Measurements from ENCODE around the gene FXYD2. TPM values are rescaled to one million over a fixed set of nuclear protein-coding genes. Genes with fewer than 3 reads are reported as not detected.

Gene FXYD2
- total and polyA plus RNA-seq, 2 donors from 2014 or later: 2,527 to 9,664 TPM

- H3K27me3 ChIP-seq (ENCODE audit: control insufficient read depth, insufficient read depth, low read length): no peaks in the 10 kb centered on the region
- no peak for TF ChIP-seq CTCF (IDR thresholded peaks at IDR 0.05; ENCODE audit: borderline replicate concordance, extremely low read depth, insufficient read depth)
- H3K9ac ChIP-seq (ENCODE audit: low read length in 3 of 3): peak overlapping the region in 2 of 3 donors; percentile 49 to 95
- peaks cover 0 to 2% (median 0%) of the 10 kb centered on the region in 3 donors for H3K36me3 ChIP-seq (ENCODE audit: control insufficient read depth in 2 of 3, insufficient read depth in 3 of 3, low read length in 3 of 3)
- H3K9me3 ChIP-seq (ENCODE audit: control insufficient read depth in 2 of 3, insufficient read depth in 1 of 3, low read length in 3 of 3): no peaks in the 10 kb centered on the region
- FAIRE-seq (no peak), DNase-seq (peak in 2 of 5 donors; percentile 18 to 64)
- H3K4me3 ChIP-seq (ENCODE audit: low read length in 3 of 3): peak overlapping the region in 1 of 3 donors; percentile 60
- intact Hi-C loops (cut with DNase I): no loop called here
- peaks cover 5 to 19% (median 17%) of the 10 kb centered on the region in 3 donors for H3K4me1 ChIP-seq (ENCODE audit: control insufficient read depth in 2 of 3, insufficient read depth in 2 of 3, low read depth in 1 of 3, low read length in 3 of 3)
- peak overlapping the region; percentile 88 to 93 for H3K27ac ChIP-seq (ENCODE audit: low read depth in 2 of 2, low read length in 2 of 2)
Observed at GRCh38 chr11:117835576-117835975, 11.0 kb upstream of the FXYD2 start.

- Histone ChIP-seq H3K27me3 (ENCODE audit: control insufficient read depth, insufficient read depth, low read length) (no peaks in the 10 kb centered on the region), H3K4me3 (ENCODE audit: low read length in 3 of 3) (peak overlapping the region in 2 of 3 donors; percentile 52 to 60), H3K9me3 (ENCODE audit: control insufficient read depth in 2 of 3, insufficient read depth in 1 of 3, low read length in 3 of 3) (no peaks in the 10 kb centered on the region), H3K36me3 (ENCODE audit: control insufficient read depth in 2 of 3, insufficient read depth in 3 of 3, low read length in 3 of 3) (peaks cover 0 to 4% (median 2%) of the 10 kb centered on the region in 3 donors), H3K4me1 (ENCODE audit: control insufficient read depth in 2 of 3, insufficient read depth in 2 of 3, low read depth in 1 of 3, low read length in 3 of 3) (peaks cover 5 to 23% (median 17%) of the 10 kb centered on the region in 3 donors), H3K27ac (ENCODE audit: low read depth in 2 of 2, low read length in 2 of 2) (peak overlapping the region; percentile 88 to 93), H3K9ac (ENCODE audit: low read length in 3 of 3) (peak overlapping the region in 2 of 3 donors; percentile 26 to 95)
- intact Hi-C loops (cut with DNase I): no loop called here
- DNase-seq (peak in 2 of 5 donors; percentile 23 to 61), FAIRE-seq (no peak)
- TF ChIP-seq CTCF (IDR thresholded peaks at IDR 0.05; ENCODE audit: borderline replicate concordance, extremely low read depth, insufficient read depth): no peak
Observed at GRCh38 chr11:117834838-117835443, 10.4 kb upstream of the FXYD2 start.

GRCh38 chr11:117834068-117834810 lies 9.7 kb upstream of the FXYD2 start:
- Histone ChIP-seq H3K4me1 (ENCODE audit: control insufficient read depth in 2 of 3, insufficient read depth in 2 of 3, low read depth in 1 of 3, low read length in 3 of 3) (peaks cover 5 to 23% (median 17%) of the 10 kb centered on the region in 3 donors), H3K27me3 (ENCODE audit: control insufficient read depth, insufficient read depth, low read length) (no peaks in the 10 kb centered on the region), H3K9me3 (ENCODE audit: control insufficient read depth in 2 of 3, insufficient read depth in 1 of 3, low read length in 3 of 3) (no peaks in the 10 kb centered on the region), H3K9ac (ENCODE audit: low read length in 3 of 3) (peak overlapping the region in 2 of 3 donors; percentile 26 to 95), H3K36me3 (ENCODE audit: control insufficient read depth in 2 of 3, insufficient read depth in 3 of 3, low read length in 3 of 3) (peaks cover 0 to 4% (median 2%) of the 10 kb centered on the region in 3 donors), H3K4me3 (ENCODE audit: low read length in 3 of 3) (peak overlapping the region in 2 of 3 donors; percentile 52 to 60), H3K27ac (ENCODE audit: low read depth in 2 of 2, low read length in 2 of 2) (peak overlapping the region; percentile 88 to 93)
- TF ChIP-seq CTCF (IDR thresholded peaks at IDR 0.05; ENCODE audit: borderline replicate concordance, extremely low read depth, insufficient read depth): no peak
- FAIRE-seq: no peak
- peak in 3 of 5 donors; percentile 8 to 37 (median 29) for DNase-seq
- intact Hi-C loops (cut with DNase I): no loop called here

Data from kidney (tissue), 14 donors.